NT2/D1 (cell line): ENCODE data around the gene MAPK14.

Source experiments
- SUZ12 ChIP-seq: IDR thresholded peaks from 2 replicates; pipeline ENCODE4 v1.6.1; 2011; ENCODE audit not compliant: insufficient read length, insufficient read depth; ENCODE audit errors: extremely low read depth
- YY1 ChIP-seq: IDR thresholded peaks from 2 replicates; pipeline ENCODE4 v1.6.1; 2011; ENCODE audit not compliant: insufficient read length, insufficient read depth

GRCh38 chr6:36128073-36128472, 100.5 kb downstream of the MAPK14 start:
- TF ChIP-seq SUZ12: no peak
- TF ChIP-seq YY1: no peak
